GM19328 (cell line): ENCODE results near the gene OSBPL8.
"Not testable (repeated sequence)": the region's sequence is repeated elsewhere in the genome, so short reads cannot be mapped to it uniquely, and the experiment has no call there.

Experiments
- ATAC-seq: cut with Tn5 transposase; IDR thresholded peaks from one replicate; pipeline ENCODE4 v1.9.1; 2021; ENCODE audit warnings: mild to moderate bottlenecking, moderate library complexity; ENCODE audit not compliant: unreplicated experiment

Gene OSBPL8

DNA sequence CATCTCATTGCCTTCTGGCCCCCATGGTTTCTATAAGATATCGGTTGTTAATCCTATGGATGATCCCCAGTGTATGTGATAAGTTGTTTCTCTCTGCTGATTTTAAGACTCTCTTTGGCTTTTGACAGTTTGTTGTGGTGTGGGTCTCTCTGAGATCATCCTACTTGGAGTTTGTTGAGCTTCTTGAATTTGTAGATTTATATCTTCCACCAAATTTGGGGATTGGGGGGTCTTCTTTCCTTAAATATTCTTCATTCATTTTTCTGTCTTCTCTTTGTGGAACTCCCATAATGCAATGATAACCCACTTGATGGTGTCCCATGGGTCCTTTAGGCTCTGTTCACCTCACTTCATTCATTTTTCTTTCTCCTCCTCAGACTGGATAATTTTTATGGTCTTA, 191.3 kb downstream of the OSBPL8 start:
- no peak for ATAC-seq

GRCh38 chr12:76366163-76366562, 193.4 kb downstream of the OSBPL8 start:
- ATAC-seq = no peak

DNA sequence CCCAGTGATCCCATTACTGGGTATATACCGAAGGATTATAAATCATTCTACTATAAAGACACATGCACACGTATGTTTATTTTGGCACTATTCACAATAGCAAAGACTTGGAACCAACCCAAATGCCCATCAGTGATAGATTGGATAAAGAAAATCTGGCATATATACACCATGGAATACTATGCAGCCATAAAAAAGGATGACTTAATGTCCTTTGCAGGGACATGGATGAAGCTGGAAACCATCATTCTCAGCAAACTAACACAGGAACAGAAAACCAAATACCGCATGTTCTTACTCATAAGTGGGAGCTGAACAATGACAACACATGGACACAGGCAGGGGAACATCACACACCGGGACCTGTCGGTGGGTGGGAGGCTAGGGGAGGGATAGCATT, 195.4 kb downstream of the OSBPL8 start:
- not testable (repeated sequence) for ATAC-seq

DNA sequence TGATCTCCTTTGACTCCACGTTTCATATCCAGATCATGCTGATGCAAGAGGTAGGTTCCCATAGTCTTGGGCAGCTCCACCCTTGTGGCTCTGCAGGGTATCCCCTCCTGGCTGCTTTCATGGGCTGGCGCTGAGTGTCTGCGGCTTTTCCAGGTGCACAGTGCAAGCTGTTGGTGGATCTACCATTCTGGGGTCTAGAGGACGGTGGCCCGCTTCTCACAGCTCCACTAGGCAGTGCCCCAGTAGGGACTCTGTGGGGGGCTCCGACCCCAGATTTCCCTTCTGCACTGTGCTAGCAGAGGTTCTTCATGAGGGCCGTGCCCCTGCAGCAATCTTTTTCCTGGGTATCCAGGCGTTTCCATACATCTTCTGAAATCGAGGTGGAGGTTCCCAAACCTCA, 199.3 kb downstream of the OSBPL8 start:
- ATAC-seq = no peak

GRCh38 chr12:76356071-76356470, 203.5 kb downstream of the OSBPL8 start:
- no peak for ATAC-seq

DNA sequence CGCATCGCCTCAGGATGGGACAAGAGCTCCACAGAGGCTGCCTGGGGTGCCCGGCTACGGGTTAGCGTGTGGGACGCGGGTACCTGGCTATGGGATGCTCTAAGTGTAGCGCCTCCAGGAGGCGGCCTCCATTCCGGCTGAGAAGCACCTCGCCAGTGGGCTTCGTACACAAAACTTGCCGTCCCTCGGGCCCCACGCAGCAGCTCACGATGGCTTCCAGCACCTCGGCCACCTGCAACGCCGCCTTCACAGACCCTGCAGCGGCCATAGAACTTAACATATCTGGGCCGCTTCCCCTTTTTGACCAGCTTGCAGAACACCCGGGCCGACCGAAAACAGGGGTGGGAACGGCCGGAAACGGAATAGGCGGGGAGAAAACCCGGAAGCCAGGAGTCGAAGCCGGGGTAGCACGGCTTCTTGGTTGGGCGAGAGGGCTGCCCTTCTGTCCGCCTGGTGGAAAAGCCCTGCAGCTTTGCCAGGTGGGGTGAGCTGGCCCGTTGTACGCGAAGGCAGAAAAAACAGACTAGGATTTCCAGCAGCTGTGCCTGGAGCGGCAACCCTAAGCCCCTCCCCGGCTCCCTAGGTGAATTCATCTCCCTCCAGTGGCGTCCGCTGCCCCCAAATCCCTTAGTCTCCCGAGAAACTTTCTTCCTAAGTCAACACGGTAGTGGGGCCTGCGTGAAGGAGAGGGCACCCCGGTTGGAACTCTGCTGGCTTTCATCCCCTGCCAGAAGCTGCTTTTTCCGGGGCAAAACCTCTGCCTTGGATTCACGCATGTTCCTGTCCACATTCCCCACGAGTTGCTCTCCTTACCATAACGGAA, 211.3 kb downstream of the OSBPL8 start, which contains the start of gene BBS10:
BBS10 (minus strand) TSS at position 337 of the 823 bp plus-strand sequence; CDS start at position 280, 57 bp downstream.
- ATAC-seq = peak; percentile 97

DNA sequence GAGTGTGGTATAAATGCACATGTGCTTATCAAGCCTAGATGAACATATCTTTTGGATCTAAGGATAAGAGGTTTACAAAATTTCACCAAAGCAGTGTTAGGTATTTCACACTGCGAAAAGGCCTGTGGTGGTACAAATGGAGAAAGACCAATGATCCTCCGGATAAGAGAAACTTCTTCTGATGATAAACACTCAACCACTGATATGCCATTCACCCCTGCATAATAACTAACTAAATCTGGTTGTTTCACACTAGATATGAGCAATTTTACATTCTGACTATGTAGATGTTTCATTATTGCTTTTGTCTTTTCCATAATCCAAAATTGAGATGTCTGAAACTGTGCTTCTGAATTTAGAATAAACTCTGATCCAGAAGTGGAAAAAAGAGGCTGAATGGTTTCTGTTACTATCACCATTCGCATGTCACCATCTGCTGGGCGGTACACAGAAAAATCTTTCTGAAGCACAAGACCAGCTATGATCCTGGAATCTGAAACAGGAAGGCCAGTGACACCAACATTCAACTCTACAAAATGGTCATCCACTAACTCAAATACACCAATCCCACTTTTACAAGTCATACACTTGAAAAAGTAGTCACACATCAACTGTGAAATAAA, 212.7 kb downstream of the OSBPL8 start:
- no peak for ATAC-seq

GRCh38 chr12:76346236-76346635, 213.3 kb downstream of the OSBPL8 start:
- no peak for ATAC-seq

GRCh38 chr12:76345569-76345968, 214.0 kb downstream of the OSBPL8 start:
- ATAC-seq = no peak

DNA sequence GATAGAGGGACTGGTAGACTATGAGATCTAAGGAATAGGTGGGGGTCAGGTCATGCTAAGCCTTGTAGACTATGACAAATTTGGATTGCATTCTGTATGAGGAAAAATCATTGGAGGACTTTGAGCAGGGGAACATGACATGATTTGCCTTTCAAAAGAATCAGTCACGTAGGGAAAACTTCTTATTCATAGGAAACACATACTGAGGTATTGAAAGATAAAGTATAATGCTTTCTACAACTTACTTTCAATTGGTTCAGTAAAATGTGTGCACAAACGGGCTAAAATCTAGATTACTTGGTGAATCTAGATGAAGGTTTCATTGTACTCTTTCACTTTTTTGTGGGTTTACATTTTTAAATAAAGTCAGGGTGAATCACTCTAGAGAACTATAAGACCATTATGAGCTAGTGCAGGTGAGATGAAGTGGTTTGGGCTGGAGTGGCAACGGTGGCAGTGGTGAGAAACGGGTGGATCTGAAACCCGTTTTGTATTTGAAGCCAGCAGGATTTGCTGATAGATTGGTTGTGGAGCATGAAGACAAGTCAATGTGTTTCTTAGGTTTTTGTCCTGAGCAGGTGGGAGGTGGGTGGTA, 218.0 kb downstream of the OSBPL8 start:
- ATAC-seq = no peak

- ATAC-seq = no peak
These were observed 218.7 kb downstream of the OSBPL8 start for GRCh38 chr12:76340680-76341435.

GRCh38 chr12:76337583-76337982, 222.0 kb downstream of the OSBPL8 start:
- no peak for ATAC-seq

- no peak for ATAC-seq
These were observed 227.0 kb downstream of the OSBPL8 start for GRCh38 chr12:76332606-76333005.

DNA sequence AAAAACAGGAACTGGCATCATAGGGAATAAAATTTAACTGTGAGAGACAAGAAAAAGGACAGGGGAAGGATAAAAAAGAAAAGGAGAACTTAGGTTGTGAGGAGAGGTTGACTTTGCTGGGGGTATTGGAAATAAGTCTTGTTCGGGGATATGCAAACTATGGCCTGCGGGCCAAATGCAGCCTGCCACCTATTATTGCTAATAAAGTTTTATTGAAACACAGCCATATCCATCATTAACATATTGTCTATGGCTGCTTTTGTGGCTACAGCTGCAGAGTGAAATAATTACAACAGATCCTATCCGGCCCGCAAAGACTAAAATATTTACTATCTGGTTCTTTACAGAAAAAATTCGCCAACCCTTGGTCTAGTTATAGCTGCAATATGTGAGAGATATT, 230.0 kb downstream of the OSBPL8 start:
- no peak for ATAC-seq

GRCh38 chr12:76329159-76329558, 230.4 kb downstream of the OSBPL8 start:
- no peak for ATAC-seq

GRCh38 chr12:76319595-76320319, 239.8 kb downstream of the OSBPL8 start:
- not testable (repeated sequence) for ATAC-seq

DNA sequence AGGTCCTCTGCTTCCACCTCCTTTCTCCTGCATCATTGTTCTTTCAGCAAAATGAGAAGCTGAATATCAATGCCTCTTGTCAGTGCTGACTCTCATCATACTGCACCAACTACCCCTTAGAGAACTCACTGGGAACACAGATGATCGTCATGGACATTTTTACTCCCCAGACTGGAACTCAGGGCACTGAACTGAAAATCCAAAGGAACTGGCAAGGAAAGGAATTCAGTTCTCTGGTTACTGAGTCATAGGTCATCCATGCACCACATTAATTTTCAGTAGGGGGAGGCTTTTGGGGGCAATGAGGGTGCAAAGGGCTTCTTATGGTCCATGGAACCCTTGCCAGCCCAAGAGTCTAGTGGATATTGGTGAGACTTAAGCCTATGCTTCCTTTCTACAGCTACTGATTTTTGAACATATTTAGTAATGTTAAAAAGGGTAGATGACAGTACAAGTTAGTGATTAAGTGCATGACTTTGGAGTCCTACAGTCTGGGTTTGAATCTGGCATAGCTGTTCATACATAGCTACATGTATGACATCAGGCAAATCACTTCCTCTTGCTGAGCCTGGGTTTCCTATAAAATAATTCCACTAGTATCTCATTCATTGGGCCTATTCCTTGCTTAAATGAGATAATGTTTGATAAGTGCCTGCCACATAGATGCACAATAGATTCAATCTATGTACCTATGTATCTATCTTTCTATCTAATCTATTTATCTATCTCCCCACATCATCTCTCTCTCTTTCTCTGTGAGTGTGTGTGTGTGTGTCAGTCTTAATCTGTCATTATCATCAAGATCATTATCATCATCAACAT, 240.6 kb downstream of the OSBPL8 start:
- no peak for ATAC-seq

DNA sequence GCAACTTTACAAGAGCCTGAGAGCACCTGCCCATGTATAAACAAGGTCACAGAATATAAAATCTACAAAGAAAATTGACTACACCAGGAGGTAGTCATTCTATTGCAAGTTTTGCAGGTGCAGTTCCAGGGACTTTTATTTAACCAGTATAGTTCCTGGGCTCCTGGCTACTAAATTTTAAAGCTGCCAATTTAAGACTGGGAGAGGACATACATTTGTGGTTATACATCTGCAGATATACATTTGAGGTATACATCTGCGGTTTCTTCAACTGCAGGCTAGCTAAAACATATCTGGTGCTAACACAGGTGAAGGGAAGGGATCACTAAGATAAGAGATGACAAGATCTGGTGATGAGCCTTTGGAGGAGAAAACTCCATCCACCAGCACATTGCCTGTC, 241.6 kb downstream of the OSBPL8 start:
- ATAC-seq = no peak

DNA sequence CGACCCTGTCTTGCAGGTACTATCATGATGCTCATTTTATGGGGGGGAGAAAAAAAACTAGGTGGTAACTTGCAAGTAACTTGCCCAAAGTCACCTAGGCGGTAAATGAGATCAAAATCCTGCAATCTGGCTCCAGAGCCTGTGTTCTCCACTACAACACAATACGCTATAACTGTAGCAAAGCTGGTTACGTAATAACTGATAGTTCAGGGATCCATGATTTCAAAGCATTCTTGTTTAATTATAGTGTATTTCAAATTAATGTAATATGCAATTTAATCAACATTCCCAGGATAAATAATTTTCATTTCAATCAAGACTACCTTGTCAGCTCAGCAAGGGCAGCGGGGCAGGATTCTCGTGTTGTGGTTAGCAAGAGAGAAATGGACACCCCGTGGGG, 243.1 kb downstream of the OSBPL8 start:
- no peak for ATAC-seq

GRCh38 chr12:76313299-76313698, 246.3 kb downstream of the OSBPL8 start:
- ATAC-seq = no peak
